ENCODE data around the gene IFFO2. TPM values are rescaled to one million over a fixed set of nuclear protein-coding genes. Genes with fewer than 3 reads are reported as not detected.

Gene IFFO2
- total RNA-seq, 1 experiment from 2014 or later: 15.6 TPM

DNA sequence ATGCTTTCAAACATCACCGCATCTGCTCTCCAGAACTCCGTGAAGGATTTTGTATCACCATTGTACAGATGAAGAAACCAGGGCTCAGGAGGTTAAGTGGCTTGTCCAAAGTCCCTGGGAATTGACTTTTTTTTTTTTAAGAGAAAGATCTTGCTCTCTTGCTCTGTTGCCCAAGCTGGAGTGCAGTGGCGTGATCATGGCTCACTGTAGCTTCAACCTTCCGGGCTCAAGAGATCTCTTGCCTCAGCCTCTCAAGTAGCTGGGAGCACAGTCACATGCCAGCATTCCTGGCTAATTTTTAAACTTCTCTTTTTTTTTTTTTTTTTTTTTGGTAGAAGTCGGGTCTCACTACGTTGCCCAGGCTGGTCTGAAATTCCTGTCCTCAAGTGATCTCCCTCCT, 90.2 kb downstream of the IFFO2 start (continued):
- TF ChIP-seq REST (IDR thresholded peaks at IDR 0.05; ENCODE audit: low read depth) (no peak), CEBPB (IDR thresholded peaks at IDR 0.05; ENCODE audit: low read depth) (no peak), SRF (IDR thresholded peaks at IDR 0.05; ENCODE audit: low read depth) (no peak)

GRCh38 chr1:18865176-18865575, 91.3 kb downstream of the IFFO2 start:
- Histone ChIP-seq H2AFZ (ENCODE audit: low read depth, low read length, poor library complexity, severe bottlenecking) (no peak overlapping the region), H3K9me2 (ENCODE audit: insufficient read depth) (no peaks in the 10 kb centered on the region), H3K9me3 (ENCODE audit: control insufficient read depth in 1 of 2, insufficient read depth in 1 of 2, low read depth in 1 of 2, low read length in 2 of 2) (no peaks in the 10 kb centered on the region), H3K4me3 (replicated peaks in 1 of 2; ENCODE audit: low read depth in 1 of 2, low read length in 2 of 2) (no peak overlapping the region), H3K4me1 (ENCODE audit: control insufficient read depth in 1 of 2, insufficient read depth in 2 of 2, low read length in 2 of 2) (no peaks in the 10 kb centered on the region), H4K20me1 (ENCODE audit: insufficient read depth) (no peaks in the 10 kb centered on the region), H3K27me3 (ENCODE audit: insufficient read depth, low read length) (0 out of 2 replicates have a peak, but pooled peaks cover 3% of the 10 kb centered on the region), H3K27ac (ENCODE audit: low read depth, low read length) (no peak overlapping the region), H3K36me3 (ENCODE audit: control insufficient read depth in 1 of 2, insufficient read depth in 2 of 2, low read length in 2 of 2) (no peaks in the 10 kb centered on the region), H3K4me2 (ENCODE audit: low read length) (no peak overlapping the region), H3K79me2 (ENCODE audit: insufficient read depth, low read length) (no peaks in the 10 kb centered on the region), H3K9ac (ENCODE audit: low read length) (no peak overlapping the region)
- no peak for TF ChIP-seq FOSL1 (IDR thresholded peaks at IDR 0.05; ENCODE audit: low read depth)
- no peak for TF ChIP-seq TCF7L2 (IDR thresholded peaks at IDR 0.05; ENCODE audit: borderline replicate concordance, extremely low read depth, insufficient read depth, insufficient read length)
- no peak for TF ChIP-seq POLR2AphosphoS5 (IDR thresholded peaks at IDR 0.05; ENCODE audit: low read depth, low read length)
- no peak for TF ChIP-seq ZBTB33 (IDR thresholded peaks at IDR 0.05; ENCODE audit: extremely low read depth, insufficient replicate concordance, low read length)
- no peak for TF ChIP-seq SIN3A (IDR thresholded peaks at IDR 0.05; ENCODE audit: low read depth)
- CTCF ChIA-PET: no interaction called here
- POLR2A ChIA-PET: no interaction called here
- DNase-seq (ENCODE audit: low read depth, low spot score) (no peak), ATAC-seq (no peak)
- RAD21 ChIA-PET (ENCODE audit: low non-redundant PET in 1 of 2, low total read pairs in 2 of 2, uncharacterized antibody in 2 of 2, unreplicated experiment in 2 of 2): interaction anchor here in 1 of 2 experiments (0.6 kb wide), 1 partner anchor 43 kb away, joined by 3 read pairs; no protein-coding TSS in a partner anchor
- BruUV-seq (replicated peaks): no TSS peak
- intact Hi-C loops (cut with micrococcal nuclease): no loop called here
